H54 (cell line): ENCODE measurements around the gene IFNAR1.

Experiments
- DNase-seq: peaks from one replicate; pipeline ENCODE4 v3.0.0; 2011; ENCODE audit warnings: low spot score, mixed read lengths; ENCODE audit not compliant: insufficient read length
- FAIRE-seq: peaks from 3 replicates; lab custom pipeline; 2011; peaks lifted over from hg19 to GRCh38; lab: Jason Lieb, UNC
- POLR2A ChIP-seq: IDR thresholded peaks from 2 replicates; pipeline ENCODE4 v1.6.1; 2011; ENCODE audit warnings: low read depth, mild to moderate bottlenecking, low read length

IFNAR1 gene

DNA sequence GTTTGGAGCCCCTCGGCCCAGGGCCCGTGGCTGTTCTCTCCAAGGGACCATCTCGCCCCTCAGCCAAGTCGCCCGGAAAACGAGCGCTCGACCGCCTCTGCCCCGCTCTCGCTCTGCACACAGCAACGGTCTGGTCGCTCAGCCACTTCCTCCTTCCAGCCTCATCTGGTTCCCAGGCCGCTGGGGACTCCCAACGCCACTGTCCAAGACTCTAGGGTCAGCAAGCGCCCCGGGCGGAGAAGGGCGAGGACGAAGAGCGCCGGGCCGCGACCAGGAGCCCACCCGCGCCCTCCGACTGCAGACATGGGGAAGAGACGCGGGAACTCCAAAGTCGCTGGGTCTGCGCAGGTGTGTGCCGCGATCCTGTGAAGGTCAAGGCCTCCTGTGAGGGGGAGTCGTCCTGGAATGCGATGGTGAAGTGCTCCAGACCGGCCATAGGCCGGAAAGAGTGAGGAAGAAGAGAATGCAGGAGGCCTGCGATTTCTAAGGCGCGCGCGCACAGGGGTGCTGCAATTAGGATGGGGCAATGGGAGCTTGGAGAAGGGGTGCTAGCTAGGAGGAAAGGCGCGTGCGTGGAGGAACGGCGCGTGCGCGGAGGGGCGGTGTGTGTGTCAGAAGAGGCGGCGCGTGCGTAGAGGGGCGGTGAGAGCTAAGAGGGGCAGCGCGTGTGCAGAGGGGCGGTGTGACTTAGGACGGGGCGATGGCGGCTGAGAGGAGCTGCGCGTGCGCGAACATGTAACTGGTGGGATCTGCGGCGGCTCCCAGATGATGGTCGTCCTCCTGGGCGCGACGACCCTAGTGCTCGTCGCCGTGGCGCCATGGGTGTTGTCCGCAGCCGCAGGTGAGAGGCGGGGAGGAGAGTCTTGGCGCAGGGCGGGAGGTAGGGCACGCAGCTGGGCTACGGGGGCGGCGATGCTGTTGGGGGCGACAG is at the start of gene IFNAR1:
TSS of gene IFNAR1 (plus strand) at position 680 of the 931 bp plus-strand sequence. CDS start at position 766, 86 bp downstream.
- DNase-seq: peak; percentile 85
- peak; percentile 92 for TF ChIP-seq POLR2A
- peak; percentile 79 for FAIRE-seq

DNA sequence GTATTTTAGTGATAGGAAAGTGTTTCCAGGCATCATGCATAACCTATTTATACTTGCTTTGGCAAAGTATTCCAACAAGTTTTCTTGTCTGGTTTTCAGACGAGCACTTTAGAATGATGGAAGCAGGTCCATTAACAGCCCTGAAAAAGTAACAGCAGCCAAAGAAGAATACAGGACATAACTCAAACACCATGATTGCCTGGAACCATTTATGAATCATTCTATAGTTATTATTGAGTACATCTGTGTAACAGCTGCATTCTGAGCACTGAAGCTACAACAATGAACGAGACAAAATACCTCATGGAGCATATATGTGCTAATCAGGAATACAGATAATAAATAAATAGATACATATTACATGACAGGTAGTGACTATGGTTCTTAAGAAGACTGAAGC is 46.0 kb upstream of the IFNAR1 start:
- no peak for DNase-seq
- TF ChIP-seq POLR2A: no peak
- no peak for FAIRE-seq

DNA sequence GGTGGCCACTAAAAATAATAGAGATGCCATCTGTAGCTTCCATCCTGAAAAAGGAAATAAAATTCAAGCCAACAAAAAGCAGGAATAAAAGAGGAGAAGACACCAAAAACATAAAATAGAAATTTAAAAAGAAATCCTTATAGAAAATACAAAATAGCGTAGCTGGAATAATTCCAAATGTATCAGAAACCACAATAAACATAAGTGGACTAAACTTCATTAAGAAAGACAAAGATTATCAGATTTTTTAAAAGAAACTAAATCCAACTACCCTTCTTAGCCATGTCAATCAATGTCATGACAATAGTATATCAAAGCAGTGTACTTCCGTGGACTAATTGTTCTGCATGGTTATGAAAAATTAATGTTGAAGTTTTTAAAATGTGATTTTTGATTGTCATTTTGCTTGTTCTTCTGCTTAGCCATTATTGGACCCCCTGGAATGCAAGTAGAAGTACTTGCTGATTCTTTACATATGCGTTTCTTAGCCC is 45.4 kb upstream of the IFNAR1 start:
- FAIRE-seq: no peak
- DNase-seq: no peak
- no peak for TF ChIP-seq POLR2A

DNA sequence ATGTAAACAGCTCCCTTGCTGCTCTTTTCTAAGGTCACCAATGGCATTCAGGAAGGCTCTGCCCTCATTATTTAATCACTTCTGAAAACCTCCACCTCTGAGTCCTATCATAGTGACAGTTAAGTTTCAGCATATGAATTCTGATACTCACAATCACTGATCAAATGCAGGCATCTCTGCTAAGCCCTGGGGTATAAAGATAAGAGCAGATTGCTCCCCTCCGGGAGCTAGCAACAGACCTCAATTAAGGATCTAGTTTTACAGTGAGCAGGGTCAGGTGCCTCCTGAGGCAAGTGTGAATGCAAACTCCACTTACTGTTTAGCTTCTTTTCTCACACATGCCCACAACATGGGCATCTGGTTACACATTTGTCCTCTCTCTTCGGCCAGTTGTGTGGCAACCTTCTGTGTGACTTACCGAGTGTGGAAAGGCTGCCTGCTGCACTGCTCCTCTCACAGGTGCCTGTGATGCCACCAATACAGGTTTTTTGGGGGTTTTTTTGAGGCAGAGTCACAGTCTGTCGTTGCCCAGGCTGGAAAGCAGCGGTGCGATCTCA is 43.6 kb upstream of the IFNAR1 start:
- no peak for TF ChIP-seq POLR2A
- FAIRE-seq: no peak
- no peak for DNase-seq

DNA sequence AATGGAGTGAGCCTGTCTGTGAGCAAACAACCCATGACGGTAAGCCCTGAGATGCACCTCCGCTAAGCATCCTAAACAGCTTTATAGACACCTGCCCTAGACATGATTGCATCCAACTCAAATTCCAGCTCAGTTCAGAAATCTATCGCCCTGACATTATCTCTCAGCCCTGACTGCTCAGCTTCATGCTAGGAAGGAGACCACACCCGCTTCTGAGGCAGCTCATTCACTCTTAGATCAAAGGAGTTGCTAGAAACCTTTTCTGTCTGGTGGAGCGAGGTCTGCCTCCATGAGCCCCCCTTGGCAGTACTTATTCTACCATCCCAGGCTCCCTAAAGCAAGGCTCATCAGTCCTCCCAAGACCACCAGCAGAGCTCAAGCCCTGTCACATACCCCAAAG is 41.6 kb upstream of the IFNAR1 start:
- TF ChIP-seq POLR2A: no peak
- no peak for FAIRE-seq
- DNase-seq: no peak

DNA sequence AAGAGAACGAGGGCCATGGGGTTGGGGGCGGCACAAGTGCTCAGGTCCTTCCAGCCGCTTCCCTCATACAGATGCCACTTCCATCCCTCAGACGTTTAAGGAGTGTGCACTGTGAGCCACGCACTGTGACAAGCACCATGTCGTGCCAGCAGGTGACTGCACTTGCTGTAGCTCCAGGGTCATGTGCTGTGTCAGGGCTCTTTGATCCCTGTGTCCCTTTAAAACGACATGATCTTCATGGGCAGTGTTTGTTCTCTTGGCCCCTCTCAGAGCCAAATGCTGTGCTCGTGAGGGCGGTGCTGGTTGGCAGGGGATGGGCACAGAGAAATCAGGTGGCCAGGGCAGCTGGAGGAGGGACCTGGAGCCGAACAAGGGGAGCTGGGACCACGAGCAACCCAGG is 38.7 kb upstream of the IFNAR1 start:
- TF ChIP-seq POLR2A: no peak
- FAIRE-seq (no peak), DNase-seq (no peak)

DNA sequence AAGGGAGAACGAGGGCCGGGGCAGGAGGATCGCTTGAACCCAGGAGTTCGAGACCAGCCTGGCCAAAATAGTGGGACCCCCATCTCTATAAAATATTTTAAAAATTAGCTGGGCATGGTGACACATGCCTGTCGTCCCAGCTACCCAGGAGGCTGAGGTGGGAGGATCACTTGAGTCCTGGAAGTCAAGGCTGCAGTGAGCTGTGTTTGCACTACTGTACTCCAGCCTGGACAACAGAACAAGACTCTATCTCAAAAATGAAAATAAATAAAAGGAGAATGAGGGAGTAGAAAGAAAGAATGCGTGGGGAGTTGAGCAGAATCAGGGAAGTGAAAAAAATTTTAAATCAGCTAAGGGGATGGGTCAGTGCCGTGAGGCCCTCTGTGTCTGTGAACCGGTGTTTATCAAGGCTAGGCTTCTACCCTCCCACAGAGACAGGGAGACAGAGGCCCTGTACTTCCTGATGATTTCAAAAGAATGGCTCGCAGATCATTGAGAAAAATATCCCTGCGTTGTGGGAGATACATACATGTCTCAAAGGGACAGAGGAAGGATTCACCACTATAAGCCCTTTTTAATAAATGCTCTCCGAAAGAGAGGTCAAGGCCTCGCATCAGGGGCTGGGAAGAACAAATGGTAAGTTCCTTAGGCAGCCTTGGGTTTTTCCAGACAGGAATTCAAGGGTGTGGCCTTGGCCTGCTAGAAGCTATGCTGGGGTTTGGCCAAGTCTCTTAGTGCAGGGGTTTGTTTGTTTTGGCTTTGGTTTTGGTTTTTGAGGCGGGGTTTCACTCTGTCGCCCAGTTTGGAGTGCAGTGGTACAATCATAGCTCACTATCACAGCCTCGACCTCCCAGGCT is 37.9 kb upstream of the IFNAR1 start:
- TF ChIP-seq POLR2A: no peak
- no peak for FAIRE-seq
- DNase-seq: peak; percentile 43

DNA sequence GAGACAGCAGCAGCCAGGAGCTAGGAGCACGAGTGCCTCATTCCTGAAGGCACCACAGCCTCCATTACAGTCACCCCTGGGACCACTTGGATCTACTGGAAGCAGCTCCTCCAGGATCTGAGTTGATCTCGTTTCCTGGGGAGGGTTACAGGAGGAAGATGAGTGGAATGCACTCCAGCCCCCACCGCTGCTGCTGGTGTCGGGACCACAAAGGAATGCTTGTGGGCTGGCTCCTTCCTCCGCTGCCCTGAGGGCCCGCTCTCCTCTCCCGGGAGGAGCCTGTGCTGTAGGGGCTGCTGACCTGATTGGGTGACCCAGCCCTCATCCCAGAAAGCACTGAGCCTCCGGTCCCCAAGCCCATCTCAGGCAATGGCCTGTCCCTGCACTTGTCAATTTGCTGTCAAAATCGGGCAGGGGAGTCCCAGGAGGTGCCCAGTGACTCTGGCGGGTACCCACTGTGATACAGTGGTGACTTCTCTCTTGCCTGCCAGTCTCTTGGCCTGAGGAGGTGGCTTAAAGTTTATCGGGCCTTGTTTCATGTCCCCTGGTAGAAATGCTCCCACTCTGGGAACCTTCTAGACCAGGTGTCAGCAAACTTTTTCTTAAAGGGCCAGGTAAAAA is 35.5 kb upstream of the IFNAR1 start:
- no peak for FAIRE-seq
- DNase-seq: no peak
- TF ChIP-seq POLR2A: no peak

DNA sequence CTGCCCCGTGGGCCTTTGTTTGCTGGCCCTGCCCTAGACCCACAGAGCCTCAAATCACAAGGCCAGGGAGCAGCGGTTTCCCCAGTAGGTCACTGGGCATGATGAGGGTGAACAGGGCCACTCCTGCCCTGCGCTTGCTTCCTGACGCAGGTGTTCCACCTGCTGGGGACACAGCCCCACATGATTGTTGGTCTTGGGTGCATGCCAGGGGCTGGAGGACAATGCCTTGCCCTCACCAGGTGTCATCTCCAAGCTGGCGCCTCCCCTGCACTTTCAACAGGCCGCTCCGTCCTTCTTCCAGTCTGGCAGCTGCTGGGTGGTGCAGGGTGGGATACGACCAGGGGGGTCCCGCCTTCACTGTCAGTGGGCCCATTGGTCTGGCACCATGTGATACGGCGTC is 34.3 kb upstream of the IFNAR1 start:
- no peak for DNase-seq
- TF ChIP-seq POLR2A: no peak
- no peak for FAIRE-seq

DNA sequence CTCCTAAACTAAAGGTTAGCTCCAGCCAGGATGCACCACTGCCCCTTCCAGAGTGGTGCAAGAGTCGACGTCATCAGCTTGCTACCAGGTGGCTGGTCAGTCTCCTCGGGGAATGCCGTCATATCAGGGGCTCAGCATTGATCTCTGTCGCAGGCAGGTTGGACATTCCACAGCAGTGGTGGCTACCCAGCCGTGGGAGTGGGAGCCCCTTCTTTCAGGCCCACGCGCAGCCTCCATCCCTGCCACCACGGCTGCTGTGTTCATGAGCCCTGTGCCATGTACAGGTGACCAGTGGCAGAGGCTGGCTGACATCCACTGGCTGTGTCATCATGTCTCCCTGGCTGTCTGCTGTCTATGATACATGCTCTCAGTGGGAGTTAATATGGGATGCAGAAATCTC is 33.1 kb upstream of the IFNAR1 start:
- FAIRE-seq: no peak
- no peak for DNase-seq
- no peak for TF ChIP-seq POLR2A

DNA sequence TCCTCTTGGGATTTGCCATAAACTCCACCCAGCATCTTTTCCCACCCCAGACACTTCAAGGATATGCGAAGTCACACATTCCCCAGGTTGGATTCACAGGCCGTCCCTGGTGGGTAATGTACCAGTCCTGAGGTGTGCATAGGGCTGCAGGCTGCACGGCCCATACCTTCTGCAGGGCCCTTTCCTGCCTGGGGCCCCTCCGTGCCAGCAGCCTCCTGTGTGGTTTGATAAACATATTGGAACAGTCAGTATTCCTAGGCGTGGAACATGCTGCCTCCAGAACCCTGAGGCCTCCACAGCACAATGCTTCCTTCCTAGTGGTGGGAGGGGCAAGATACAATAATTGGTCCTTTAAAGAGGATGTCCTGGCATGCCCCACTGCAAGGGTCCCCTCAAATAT is 32.0 kb upstream of the IFNAR1 start:
- no peak for TF ChIP-seq POLR2A
- DNase-seq: no peak
- FAIRE-seq: no peak

DNA sequence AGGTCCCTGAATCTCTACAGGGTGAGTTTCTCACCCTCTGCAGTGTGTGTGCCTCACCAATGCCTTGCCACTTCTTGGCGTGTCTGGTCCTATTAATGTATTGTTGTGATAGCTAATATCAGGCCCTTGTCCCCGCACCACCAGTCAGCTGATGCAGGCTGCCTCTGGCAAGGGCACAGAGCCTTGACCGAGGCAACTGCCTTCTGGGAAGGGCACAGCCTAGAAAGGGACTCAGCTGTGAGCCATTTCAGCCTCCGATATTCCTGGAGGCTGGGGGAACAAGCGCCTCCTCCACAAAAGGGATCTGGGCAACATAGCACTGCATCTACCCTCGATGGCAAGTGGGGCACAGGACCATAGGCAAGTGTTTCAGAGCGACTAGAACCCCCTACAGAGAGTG is 31.6 kb upstream of the IFNAR1 start:
- no peak for TF ChIP-seq POLR2A
- DNase-seq (no peak), FAIRE-seq (no peak)

DNA sequence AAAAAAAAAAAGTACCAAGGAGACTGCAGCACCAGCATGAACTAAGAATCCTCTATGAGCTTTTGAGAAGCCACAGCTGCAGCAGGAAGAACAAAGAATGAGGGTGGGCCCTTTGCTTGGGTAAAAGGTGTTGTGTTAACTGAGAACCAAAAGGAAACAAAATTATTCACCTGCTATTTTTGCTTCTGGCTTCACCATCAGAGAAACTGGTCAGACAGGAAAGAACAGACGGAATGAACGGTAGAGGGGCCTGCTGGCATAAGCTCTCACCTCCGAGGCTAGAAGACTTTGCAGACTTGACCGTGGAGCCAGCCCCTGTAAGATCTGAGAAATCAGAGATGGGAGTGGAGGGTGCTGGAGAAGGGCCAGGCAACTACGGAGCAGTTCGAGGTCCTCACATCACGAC is 31.0 kb upstream of the IFNAR1 start:
- FAIRE-seq: no peak
- no peak for TF ChIP-seq POLR2A
- DNase-seq: no peak

DNA sequence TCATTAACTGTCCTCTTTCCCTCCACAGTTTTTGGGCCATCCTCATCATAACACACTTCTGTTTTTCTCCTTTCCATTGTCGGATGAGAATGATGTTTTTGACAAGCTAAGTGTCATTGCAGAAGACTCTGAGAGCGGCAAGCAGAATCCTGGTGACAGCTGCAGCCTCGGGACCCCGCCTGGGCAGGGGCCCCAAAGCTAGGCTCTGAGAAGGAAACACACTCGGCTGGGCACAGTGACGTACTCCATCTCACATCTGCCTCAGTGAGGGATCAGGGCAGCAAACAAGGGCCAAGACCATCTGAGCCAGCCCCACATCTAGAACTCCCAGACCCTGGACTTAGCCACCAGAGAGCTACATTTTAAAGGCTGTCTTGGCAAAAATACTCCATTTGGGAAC is 28.6 kb upstream of the IFNAR1 start:
- no peak for DNase-seq
- no peak for FAIRE-seq
- no peak for TF ChIP-seq POLR2A
